ENCODE results near the gene RNF133. TPM values are rescaled to one million over a fixed set of nuclear protein-coding genes. Genes with fewer than 3 reads are reported as not detected.
A peak's percentile ranks its signal among the peaks of the same experiment; 100 is the strongest.
"Not testable (repeated sequence)": the region's sequence is repeated elsewhere in the genome, so short reads cannot be mapped to it uniquely, and the experiment has no call there.

Gene RNF133
- total and polyA plus RNA-seq, 4 donors, result 0.88 to 1.2 TPM; not detected in 2

DNA sequence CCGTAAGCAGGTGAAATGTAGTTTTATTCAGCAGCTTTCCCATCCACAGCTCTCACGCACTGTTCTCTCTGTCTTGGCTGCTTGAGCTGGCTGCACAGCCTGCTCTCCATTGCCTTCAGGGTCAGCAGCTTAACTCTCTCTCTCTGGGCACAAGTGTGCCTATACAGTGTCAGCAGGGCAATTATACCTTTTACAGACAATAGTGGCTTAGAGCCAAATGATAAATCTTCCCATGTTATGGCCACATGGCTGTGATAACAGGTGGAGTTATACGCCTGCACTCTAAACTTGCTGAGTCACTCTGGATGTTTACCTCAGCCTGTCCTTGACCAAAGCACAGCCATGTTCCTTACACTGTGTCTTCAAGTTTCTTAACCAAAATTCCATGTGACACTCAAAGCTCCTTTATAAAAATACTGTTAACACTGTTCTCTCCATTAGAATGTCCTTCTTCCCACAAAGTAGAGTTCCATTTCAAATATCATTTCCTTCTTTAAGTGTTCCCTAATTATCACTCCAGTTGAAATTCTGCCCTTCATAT lies 6.1 kb downstream of the RNF133 start:
- H3K4me1 ChIP-seq (ENCODE audit: control insufficient read depth, insufficient read depth, low read length), result no peaks in the 10 kb centered on the region
- no peaks in the 10 kb centered on the region for H3K36me3 ChIP-seq (ENCODE audit: control insufficient read depth, insufficient read depth, low read length)
- no peak overlapping the region for H3K27ac ChIP-seq (ENCODE audit: low read depth, low read length)
- no peak overlapping the region for H3K4me3 ChIP-seq (ENCODE audit: low read depth, low read length)
- WGBS (ENCODE audit: insufficient coverage), result 93% methylated on average over 3 of the region's 3 CpGs
- DNase-seq (ENCODE audit: low read depth in 4 of 6, low spot score in 6 of 6), result no peak
- H3K9me3 ChIP-seq (ENCODE audit: control insufficient read depth, insufficient read depth, low read length), result no peaks in the 10 kb centered on the region
- H3K27me3 ChIP-seq (ENCODE audit: control insufficient read depth, insufficient read depth, low read length), result no peaks in the 10 kb centered on the region

- H3K4me3 ChIP-seq (ENCODE audit: low read depth, low read length), result no peak overlapping the region
- no peaks in the 10 kb centered on the region for H3K9me3 ChIP-seq (ENCODE audit: control insufficient read depth, insufficient read depth, low read length)
- H3K4me1 ChIP-seq (ENCODE audit: control insufficient read depth, insufficient read depth, low read length), result no peaks in the 10 kb centered on the region
- no peaks in the 10 kb centered on the region for H3K36me3 ChIP-seq (ENCODE audit: control insufficient read depth, insufficient read depth, low read length)
- no peaks in the 10 kb centered on the region for H3K27me3 ChIP-seq (ENCODE audit: control insufficient read depth, insufficient read depth, low read length)
- H3K27ac ChIP-seq (ENCODE audit: low read depth, low read length), result no peak overlapping the region
- DNase-seq (ENCODE audit: low read depth in 4 of 6, low spot score in 6 of 6), result no peak
- WGBS (ENCODE audit: insufficient coverage), result 97% methylated on average over 14 of the region's 14 CpGs
Observed at GRCh38 chr7:122691569-122692235, 7.2 kb downstream of the RNF133 start.

DNA sequence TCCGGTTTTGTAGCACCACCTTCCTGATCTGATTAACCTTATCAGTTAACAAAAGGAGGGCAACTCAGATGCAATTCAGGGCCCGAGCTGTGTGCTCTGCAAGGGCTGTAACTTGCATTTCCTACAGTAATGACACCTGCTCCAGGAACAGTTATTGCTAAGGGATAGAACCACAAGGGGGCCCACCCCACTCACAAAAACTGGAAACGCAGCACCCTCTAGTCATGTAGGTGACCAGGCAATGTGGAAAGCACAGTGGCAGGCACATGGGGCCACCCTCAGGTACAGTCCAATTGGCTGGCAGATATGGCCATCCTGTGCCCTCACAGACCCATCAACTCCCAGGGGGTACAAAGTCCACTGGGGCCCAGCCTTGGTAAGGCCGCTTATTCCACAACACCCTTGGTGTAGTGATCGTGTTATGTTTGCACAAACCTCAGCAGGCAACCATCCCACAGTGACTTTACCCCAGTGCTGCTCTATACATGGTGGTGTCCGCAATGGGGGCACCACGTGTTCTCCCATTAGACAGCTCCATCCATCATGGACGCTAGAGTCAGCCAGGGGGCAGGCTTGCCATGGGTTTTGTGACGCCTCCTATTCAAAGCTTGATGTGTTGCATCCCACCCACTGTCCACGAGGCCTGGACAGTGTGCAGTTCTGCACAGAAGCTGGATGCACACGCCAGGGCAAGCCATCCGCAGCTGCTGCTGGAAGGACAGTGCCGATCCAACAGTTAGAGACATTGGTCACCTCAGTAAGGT lies 9.4 kb downstream of the RNF133 start:
- H3K27ac ChIP-seq (ENCODE audit: low read depth, low read length), result no peak overlapping the region
- no peaks in the 10 kb centered on the region for H3K4me1 ChIP-seq (ENCODE audit: control insufficient read depth, insufficient read depth, low read length)
- WGBS (ENCODE audit: insufficient coverage), result 87% methylated on average over 11 of the region's 13 CpGs
- no peaks in the 10 kb centered on the region for H3K27me3 ChIP-seq (ENCODE audit: control insufficient read depth, insufficient read depth, low read length)
- no peak for DNase-seq (ENCODE audit: low read depth in 4 of 6, low spot score in 6 of 6)
- no peaks in the 10 kb centered on the region for H3K36me3 ChIP-seq (ENCODE audit: control insufficient read depth, insufficient read depth, low read length)
- no peak overlapping the region for H3K4me3 ChIP-seq (ENCODE audit: low read depth, low read length)
- H3K9me3 ChIP-seq (ENCODE audit: control insufficient read depth, insufficient read depth, low read length), result no peaks in the 10 kb centered on the region

DNA sequence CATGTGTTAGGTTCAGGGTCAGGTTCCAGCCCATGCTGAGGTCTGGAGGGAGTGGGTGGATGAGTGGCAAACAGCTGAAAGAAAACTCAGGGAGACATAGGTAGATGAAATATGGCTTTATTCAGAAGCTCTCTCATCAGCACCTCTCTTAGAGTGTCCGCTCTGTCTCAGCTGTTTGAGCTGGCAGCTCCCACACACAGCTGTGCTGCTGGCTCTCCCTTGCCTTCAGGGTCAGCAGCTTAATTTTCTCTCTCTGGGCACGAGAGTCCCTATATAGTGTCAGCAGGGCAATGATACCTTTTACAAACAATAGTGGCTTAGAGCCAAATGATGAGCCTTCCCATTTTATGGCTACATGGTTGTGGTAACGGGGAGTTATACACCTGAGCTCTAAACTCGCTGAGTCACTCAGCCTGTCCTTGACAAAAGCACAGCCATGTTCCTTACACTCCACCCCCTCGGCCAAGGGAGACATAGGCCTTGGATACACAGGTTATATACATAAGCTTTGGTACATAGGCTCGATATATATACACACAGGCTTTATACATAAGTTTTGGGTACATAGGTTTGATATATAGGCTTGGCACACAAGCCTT lies 10.4 kb downstream of the RNF133 start:
- Histone ChIP-seq H3K4me3 (ENCODE audit: low read depth, low read length) (no peak overlapping the region), H3K9me3 (ENCODE audit: control insufficient read depth, insufficient read depth, low read length) (no peaks in the 10 kb centered on the region), H3K27ac (ENCODE audit: low read depth, low read length) (no peak overlapping the region), H3K36me3 (ENCODE audit: control insufficient read depth, insufficient read depth, low read length) (no peaks in the 10 kb centered on the region), H3K4me1 (ENCODE audit: control insufficient read depth, insufficient read depth, low read length) (no peaks in the 10 kb centered on the region), H3K27me3 (ENCODE audit: control insufficient read depth, insufficient read depth, low read length) (no peaks in the 10 kb centered on the region)
- 63% methylated on average over 1 of the region's 6 CpGs for WGBS (ENCODE audit: insufficient coverage)
- peak in 1 of 6 donors; percentile 24 for DNase-seq (ENCODE audit: low read depth in 4 of 6, low spot score in 6 of 6)

- Histone ChIP-seq H3K27ac (ENCODE audit: low read depth, low read length) (no peak overlapping the region), H3K9me3 (ENCODE audit: control insufficient read depth, insufficient read depth, low read length) (no peaks in the 10 kb centered on the region), H3K27me3 (ENCODE audit: control insufficient read depth, insufficient read depth, low read length) (no peaks in the 10 kb centered on the region), H3K4me3 (ENCODE audit: low read depth, low read length) (no peak overlapping the region), H3K4me1 (ENCODE audit: control insufficient read depth, insufficient read depth, low read length) (no peaks in the 10 kb centered on the region), H3K36me3 (ENCODE audit: control insufficient read depth, insufficient read depth, low read length) (no peaks in the 10 kb centered on the region)
- peak in 1 of 6 donors; percentile 17 for DNase-seq (ENCODE audit: low read depth in 4 of 6, low spot score in 6 of 6)
- WGBS (ENCODE audit: insufficient coverage), result 61% methylated on average over 7 of the region's 10 CpGs
Observed at GRCh38 chr7:122686360-122686878, 12.5 kb downstream of the RNF133 start.

GRCh38 chr7:122684504-122684903 lies 14.4 kb downstream of the RNF133 start:
- WGBS (ENCODE audit: insufficient coverage), result no CpG with 5 or more reads among the region's 2 CpGs
- no peak for DNase-seq (ENCODE audit: low read depth in 4 of 6, low spot score in 6 of 6)
- Histone ChIP-seq H3K4me3 (ENCODE audit: low read depth, low read length) (no peak overlapping the region), H3K27me3 (ENCODE audit: control insufficient read depth, insufficient read depth, low read length) (no peaks in the 10 kb centered on the region), H3K27ac (ENCODE audit: low read depth, low read length) (no peak overlapping the region), H3K36me3 (ENCODE audit: control insufficient read depth, insufficient read depth, low read length) (no peaks in the 10 kb centered on the region), H3K9me3 (ENCODE audit: control insufficient read depth, insufficient read depth, low read length) (no peaks in the 10 kb centered on the region), H3K4me1 (ENCODE audit: control insufficient read depth, insufficient read depth, low read length) (no peaks in the 10 kb centered on the region)

DNA sequence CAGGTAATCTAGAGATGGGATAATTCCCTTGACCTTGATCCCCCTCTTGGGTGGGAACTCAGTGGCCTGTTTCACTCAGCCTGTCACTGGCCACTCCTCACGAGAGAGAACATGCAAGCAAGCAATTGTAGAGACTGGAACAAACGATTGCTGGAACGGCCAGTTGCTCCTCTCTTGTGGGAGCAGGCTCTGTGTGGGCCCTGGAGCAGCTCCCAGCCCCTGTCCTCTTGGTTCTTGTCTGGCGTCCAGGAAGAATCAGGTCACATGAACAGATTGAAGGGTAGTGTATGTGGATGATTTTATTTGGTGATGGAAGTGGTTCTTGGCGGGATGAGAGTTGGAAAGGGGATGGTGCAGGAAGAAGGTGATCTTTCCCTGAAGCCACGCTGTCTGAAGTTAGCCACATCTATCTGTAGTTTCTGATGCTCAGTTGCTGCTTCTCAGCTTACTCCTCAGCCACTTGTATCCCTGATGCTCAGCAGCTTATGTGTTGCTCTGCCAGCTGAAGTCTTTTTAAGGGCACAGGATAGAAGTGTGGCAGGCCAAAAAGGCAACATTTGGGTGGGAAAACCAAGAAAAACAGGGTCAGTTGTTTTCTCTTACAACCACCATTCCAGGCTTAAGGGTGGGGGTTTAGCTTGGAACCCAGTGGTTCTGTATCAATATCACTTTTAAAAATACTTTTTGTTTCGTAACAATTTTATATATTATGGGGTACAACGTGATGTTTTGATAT lies 15.9 kb downstream of the RNF133 start:
- Histone ChIP-seq H3K9me3 (ENCODE audit: control insufficient read depth, insufficient read depth, low read length) (no peaks in the 10 kb centered on the region), H3K27me3 (ENCODE audit: control insufficient read depth, insufficient read depth, low read length) (no peaks in the 10 kb centered on the region), H3K36me3 (ENCODE audit: control insufficient read depth, insufficient read depth, low read length) (no peaks in the 10 kb centered on the region), H3K27ac (ENCODE audit: low read depth, low read length) (no peak overlapping the region), H3K4me1 (ENCODE audit: control insufficient read depth, insufficient read depth, low read length) (no peaks in the 10 kb centered on the region), H3K4me3 (ENCODE audit: low read depth, low read length) (no peak overlapping the region)
- WGBS (ENCODE audit: insufficient coverage), result 81% methylated on average over 5 of the region's 8 CpGs
- no peak for DNase-seq (ENCODE audit: low read depth in 4 of 6, low spot score in 6 of 6)

- not testable (repeated sequence) for H3K27me3 ChIP-seq (ENCODE audit: control insufficient read depth, insufficient read depth, low read length); DNase-seq (ENCODE audit: low read depth in 4 of 6, low spot score in 6 of 6); H3K36me3 ChIP-seq (ENCODE audit: control insufficient read depth, insufficient read depth, low read length); H3K27ac ChIP-seq (ENCODE audit: low read depth, low read length); H3K4me1 ChIP-seq (ENCODE audit: control insufficient read depth, insufficient read depth, low read length); H3K9me3 ChIP-seq (ENCODE audit: control insufficient read depth, insufficient read depth, low read length); H3K4me3 ChIP-seq (ENCODE audit: low read depth, low read length)
- WGBS (ENCODE audit: insufficient coverage), result 95% methylated on average over 10 of the region's 16 CpGs
Observed at GRCh38 chr7:122681186-122681585, 17.7 kb downstream of the RNF133 start.

- no peak overlapping the region for H3K27ac ChIP-seq (ENCODE audit: low read depth, low read length)
- no peaks in the 10 kb centered on the region for H3K36me3 ChIP-seq (ENCODE audit: control insufficient read depth, insufficient read depth, low read length)
- WGBS (ENCODE audit: insufficient coverage), result no CpG with 5 or more reads among the region's 1 CpG
Observed at GRCh38 chr7:122679813-122680212, 19.1 kb downstream of the RNF133 start.

More at GRCh38 chr7:122679813-122680212, 19.1 kb downstream of the RNF133 start:
- no peaks in the 10 kb centered on the region for H3K9me3 ChIP-seq (ENCODE audit: control insufficient read depth, insufficient read depth, low read length)
- H3K4me1 ChIP-seq (ENCODE audit: control insufficient read depth, insufficient read depth, low read length), result no peaks in the 10 kb centered on the region
- H3K4me3 ChIP-seq (ENCODE audit: low read depth, low read length), result no peak overlapping the region
- no peaks in the 10 kb centered on the region for H3K27me3 ChIP-seq (ENCODE audit: control insufficient read depth, insufficient read depth, low read length)
- no peak for DNase-seq (ENCODE audit: low read depth in 4 of 6, low spot score in 6 of 6)
